ENCODE measurements around the gene NFAM1.

DNA sequence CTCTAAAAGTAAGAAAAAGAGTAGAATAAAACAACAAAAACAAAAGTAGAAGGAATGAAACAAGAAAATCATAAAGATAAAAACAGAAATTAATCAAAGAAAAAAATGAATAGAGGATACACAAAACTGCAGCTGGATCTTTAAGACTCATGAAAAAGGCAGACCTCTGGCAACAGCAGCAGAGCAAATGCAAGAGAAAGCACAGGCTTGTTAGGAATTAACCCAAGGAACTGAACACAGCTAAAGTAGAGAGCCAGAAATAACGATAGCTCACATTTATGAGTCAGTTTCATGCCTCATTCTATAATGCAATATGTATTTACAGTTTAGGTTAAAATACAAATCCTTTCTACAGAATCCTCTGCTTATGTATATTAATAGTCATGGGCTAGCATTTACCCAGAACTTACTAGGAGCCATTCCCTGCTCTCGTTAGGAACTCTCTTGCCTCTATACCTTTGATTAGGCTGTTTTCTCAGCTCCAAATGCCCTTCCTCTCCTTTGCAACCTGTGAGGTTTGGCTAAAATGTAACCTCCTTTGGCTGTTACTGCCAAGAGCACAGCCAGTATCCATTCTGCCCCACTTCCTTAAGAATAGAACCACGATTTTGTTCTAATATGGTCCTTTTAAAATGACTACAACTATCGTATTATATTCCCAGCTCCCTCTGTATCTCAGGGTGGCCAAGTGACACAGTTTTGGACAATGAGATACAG lies 38.3 kb upstream of the NFAM1 start:
- no peak for TF ChIP-seq CTCF (IDR thresholded peaks at IDR 0.05)
- no peak for TF ChIP-seq POLR2A (IDR thresholded peaks at IDR 0.05)
